ENCODE results near the gene POLR3A. TPM values are rescaled to one million over a fixed set of nuclear protein-coding genes. Genes with fewer than 3 reads are reported as not detected.

POLR3A gene
- polyA plus RNA-seq, 1 donor (not counting 4 experiments of a cell fraction or from before 2014, with no cell fraction given), result 15.5 TPM

DNA sequence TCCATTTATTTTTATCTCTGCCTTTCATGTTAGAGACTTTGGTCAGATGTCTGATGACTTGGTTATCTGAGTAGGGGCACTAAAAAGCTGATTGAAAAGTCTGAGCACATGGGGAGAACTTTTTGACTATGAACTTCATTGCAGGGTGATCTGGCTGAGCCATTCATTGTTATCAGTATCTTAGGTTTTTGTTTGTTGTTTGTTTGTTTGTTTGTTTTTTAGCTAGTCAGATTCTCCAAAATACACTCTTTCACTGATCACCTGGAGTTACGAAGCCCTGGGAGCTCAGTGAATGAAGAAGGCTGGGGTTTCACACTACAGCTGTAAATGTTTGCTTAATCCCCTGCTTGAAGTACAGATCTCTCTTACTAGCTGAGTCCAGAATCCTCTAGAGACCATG is 74.2 kb downstream of the POLR3A start:
- peaks cover 2% of the 10 kb centered on the region for H3K4me1 ChIP-seq (ENCODE audit: control insufficient read depth, extremely low read depth, insufficient read depth, low read length)
- FAIRE-seq (no peak), DNase-seq (ENCODE audit: low read depth, low spot score) (no peak)
- peaks cover 2% of the 10 kb centered on the region for H3K9me3 ChIP-seq (ENCODE audit: control insufficient read depth, low read depth, low read length)
- no peak overlapping the region for H3K9ac ChIP-seq (ENCODE audit: control insufficient read depth, extremely low read depth, insufficient read depth, low read length)
- H2AFZ ChIP-seq (ENCODE audit: control insufficient read depth, low read length), result no peak overlapping the region
- no peaks in the 10 kb centered on the region for H3K79me2 ChIP-seq (ENCODE audit: control insufficient read depth, insufficient read depth, low read length)
- H3K9me1 ChIP-seq (ENCODE audit: control insufficient read depth, extremely low read depth, insufficient read depth, low read length), result no peaks in the 10 kb centered on the region
- H4K20me1 ChIP-seq (ENCODE audit: control insufficient read depth, extremely low read depth, insufficient read depth, low read length), result no peaks in the 10 kb centered on the region
- H3K4me3 ChIP-seq (ENCODE audit: control insufficient read depth in 2 of 3, extremely low read depth in 1 of 3, insufficient read depth in 2 of 3, low read depth in 1 of 3, low read length in 3 of 3), result no peak overlapping the region
- no peaks in the 10 kb centered on the region for H3K27me3 ChIP-seq (ENCODE audit: control insufficient read depth, extremely low read depth, insufficient read depth, low read length)
- no peak overlapping the region for H3K27ac ChIP-seq (ENCODE audit: control insufficient read depth, insufficient read depth, low read length)
- TF ChIP-seq EZH2 (IDR thresholded peaks at IDR 0.05; ENCODE audit: low read length), result no peak
- no peak overlapping the region for H3K4me2 ChIP-seq (ENCODE audit: control insufficient read depth, extremely low read depth, insufficient read depth, low read depth, low read length)
- no peaks in the 10 kb centered on the region for H3K36me3 ChIP-seq (ENCODE audit: control insufficient read depth in 2 of 2, extremely low read depth in 1 of 2, insufficient read depth in 2 of 2, low read length in 2 of 2)
- dilution Hi-C loops (cut with MboI; ENCODE audit: extremely low pct_ligation_motif_present, low sequenced_read_pairs), result no loop called here

DNA sequence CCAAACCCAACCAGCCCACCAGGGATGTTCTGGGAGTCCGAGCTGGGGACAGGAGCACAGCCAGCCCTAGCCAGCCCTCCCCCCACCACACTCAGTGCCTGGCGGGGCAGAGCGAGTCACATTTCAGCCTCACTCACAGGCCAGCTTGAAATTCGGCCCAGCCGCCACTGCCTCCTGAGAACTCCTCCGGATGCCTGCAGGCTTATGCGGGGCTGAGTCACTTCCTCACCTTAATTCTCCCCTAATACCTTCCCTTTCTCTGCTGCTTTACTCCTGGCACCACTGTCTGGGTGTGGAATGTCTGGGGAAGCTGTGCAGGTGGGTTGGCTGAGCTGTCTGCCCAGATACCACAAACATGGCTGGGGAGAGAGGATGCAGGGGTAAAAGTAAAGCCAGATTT is 80.1 kb downstream of the POLR3A start:
- no peak overlapping the region for H3K4me3 ChIP-seq (ENCODE audit: control insufficient read depth in 2 of 3, extremely low read depth in 1 of 3, insufficient read depth in 2 of 3, low read depth in 1 of 3, low read length in 3 of 3)
- H3K36me3 ChIP-seq (ENCODE audit: control insufficient read depth in 2 of 2, extremely low read depth in 1 of 2, insufficient read depth in 2 of 2, low read length in 2 of 2), result no peaks in the 10 kb centered on the region
- dilution Hi-C loops (cut with MboI; ENCODE audit: extremely low pct_ligation_motif_present, low sequenced_read_pairs), result no loop called here
- H3K4me2 ChIP-seq (ENCODE audit: control insufficient read depth, extremely low read depth, insufficient read depth, low read depth, low read length), result peak overlapping the region; percentile 57
- H3K4me1 ChIP-seq (ENCODE audit: control insufficient read depth, extremely low read depth, insufficient read depth, low read length), result peaks cover 18% of the 10 kb centered on the region
- H3K9ac ChIP-seq (ENCODE audit: control insufficient read depth, extremely low read depth, insufficient read depth, low read length), result peak overlapping the region; percentile 43
- peak overlapping the region; percentile 46 for H2AFZ ChIP-seq (ENCODE audit: control insufficient read depth, low read length)
- H3K79me2 ChIP-seq (ENCODE audit: control insufficient read depth, insufficient read depth, low read length), result no peaks in the 10 kb centered on the region
- no peaks in the 10 kb centered on the region for H3K27me3 ChIP-seq (ENCODE audit: control insufficient read depth, extremely low read depth, insufficient read depth, low read length)
- no peak for TF ChIP-seq EZH2 (IDR thresholded peaks at IDR 0.05; ENCODE audit: low read length)
- no peak for TF ChIP-seq CTCF (optimal IDR thresholded peaks at IDR 0.05 in 1 of 3, IDR thresholded peaks at IDR 0.05 in 1 of 3, conservative IDR thresholded peaks at IDR 0.05 in 1 of 3; ENCODE audit: extremely low read depth in 1 of 3, insufficient read depth in 2 of 3, low read length in 3 of 3)
- no peaks in the 10 kb centered on the region for H4K20me1 ChIP-seq (ENCODE audit: control insufficient read depth, extremely low read depth, insufficient read depth, low read length)
- peak; percentile 76 for DNase-seq (ENCODE audit: low read depth, low spot score)
- peak overlapping the region; percentile 74 for H3K27ac ChIP-seq (ENCODE audit: control insufficient read depth, insufficient read depth, low read length)
- H3K9me1 ChIP-seq (ENCODE audit: control insufficient read depth, extremely low read depth, insufficient read depth, low read length), result no peaks in the 10 kb centered on the region
- peak; percentile 92 for FAIRE-seq
- H3K9me3 ChIP-seq (ENCODE audit: control insufficient read depth, low read depth, low read length), result peaks cover 2% of the 10 kb centered on the region

GRCh38 chr10:77946084-77946483 is 83.2 kb downstream of the POLR3A start:
- Histone ChIP-seq H3K9me3 (ENCODE audit: control insufficient read depth, low read depth, low read length) (peaks cover 2% of the 10 kb centered on the region), H3K4me1 (ENCODE audit: control insufficient read depth, extremely low read depth, insufficient read depth, low read length) (peaks cover 29% of the 10 kb centered on the region), H3K4me2 (ENCODE audit: control insufficient read depth, extremely low read depth, insufficient read depth, low read depth, low read length) (no peak overlapping the region), H3K27me3 (ENCODE audit: control insufficient read depth, extremely low read depth, insufficient read depth, low read length) (no peaks in the 10 kb centered on the region), H3K9ac (ENCODE audit: control insufficient read depth, extremely low read depth, insufficient read depth, low read length) (no peak overlapping the region), H2AFZ (ENCODE audit: control insufficient read depth, low read length) (peak overlapping the region; percentile 31), H3K36me3 (ENCODE audit: control insufficient read depth in 2 of 2, extremely low read depth in 1 of 2, insufficient read depth in 2 of 2, low read length in 2 of 2) (no peaks in the 10 kb centered on the region), H3K9me1 (ENCODE audit: control insufficient read depth, extremely low read depth, insufficient read depth, low read length) (no peaks in the 10 kb centered on the region), H3K79me2 (ENCODE audit: control insufficient read depth, insufficient read depth, low read length) (no peaks in the 10 kb centered on the region), H3K27ac (ENCODE audit: control insufficient read depth, insufficient read depth, low read length) (no peak overlapping the region), H3K4me3 (ENCODE audit: control insufficient read depth in 2 of 3, extremely low read depth in 1 of 3, insufficient read depth in 2 of 3, low read depth in 1 of 3, low read length in 3 of 3) (no peak overlapping the region), H4K20me1 (ENCODE audit: control insufficient read depth, extremely low read depth, insufficient read depth, low read length) (no peaks in the 10 kb centered on the region)
- DNase-seq (ENCODE audit: low read depth, low spot score) (no peak), FAIRE-seq (no peak)
- dilution Hi-C loops (cut with MboI; ENCODE audit: extremely low pct_ligation_motif_present, low sequenced_read_pairs), result no loop called here
- TF ChIP-seq CTCF (optimal IDR thresholded peaks at IDR 0.05 in 1 of 3, IDR thresholded peaks at IDR 0.05 in 1 of 3, conservative IDR thresholded peaks at IDR 0.05 in 1 of 3; ENCODE audit: extremely low read depth in 1 of 3, insufficient read depth in 2 of 3, low read length in 3 of 3) (no peak), EZH2 (IDR thresholded peaks at IDR 0.05; ENCODE audit: low read length) (no peak)

All from keratinocyte (primary cell).